ENCODE data around the gene ST3GAL3. TPM values are rescaled to one million over a fixed set of nuclear protein-coding genes. Genes with fewer than 3 reads are reported as not detected.

The ST3GAL3 gene
- total and polyA plus RNA-seq, 2 donors (not counting 3 experiments of a cell fraction or from before 2014, with no cell fraction given), result 14.3 to 35.8 TPM

DNA sequence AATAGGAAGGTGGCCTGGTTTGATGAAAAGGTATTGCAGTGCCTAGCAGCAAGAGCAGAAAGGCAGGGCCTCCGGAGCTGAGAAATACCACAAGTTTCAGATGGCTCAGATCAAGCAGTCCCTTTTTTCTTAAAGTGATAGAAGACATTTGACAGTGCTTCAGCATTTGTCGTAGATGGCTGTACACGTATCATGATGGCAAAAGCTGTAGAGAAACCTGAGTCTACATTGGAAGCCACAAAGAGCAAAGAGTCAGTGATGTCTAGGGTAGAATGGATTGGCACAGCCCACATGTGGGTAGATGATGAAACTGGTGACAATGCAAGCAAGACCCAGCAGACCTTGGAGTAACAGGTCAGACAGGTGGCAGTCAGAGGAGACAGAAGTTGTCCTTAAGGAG lies 124.9 kb downstream of the ST3GAL3 start:
- peaks cover 11% of the 10 kb centered on the region for H3K4me1 ChIP-seq (ENCODE audit: control insufficient read depth, extremely low read depth, insufficient read depth, low read length)
- H4K20me1 ChIP-seq (replicated peaks; ENCODE audit: control insufficient read depth, extremely low read depth, insufficient read depth, low read length), result no peaks in the 10 kb centered on the region
- dilution Hi-C loops (cut with MboI; ENCODE audit: extremely low pct_ligation_motif_present, low sequenced_read_pairs), result no loop called here
- no peak overlapping the region for H3K4me2 ChIP-seq (ENCODE audit: insufficient read depth, low read length)
- no peak overlapping the region for H3K4me3 ChIP-seq (replicated peaks in 1 of 3; ENCODE audit: insufficient read depth in 1 of 3, low read depth in 1 of 3, low read length in 3 of 3)
- POLR2A ChIA-PET, result no interaction called here
- H2AFZ ChIP-seq (ENCODE audit: low read depth, low read length), result no peak overlapping the region
- CTCF ChIA-PET, result interaction anchor here (0.9 to 1.3 kb wide), 2 partner anchors 69 to 103 kb away, joined by 3 read pairs; no protein-coding TSS in a partner anchor
- no peak overlapping the region for H3K9ac ChIP-seq (replicated peaks; ENCODE audit: extremely low read depth, insufficient read depth, low read length)
- H3K36me3 ChIP-seq (ENCODE audit: control insufficient read depth in 2 of 2, extremely low read depth in 1 of 2, insufficient read depth in 2 of 2, low read length in 2 of 2), result peaks cover 0 to 2% of the 10 kb centered on the region in 2 experiments
- intact Hi-C loops (cut with micrococcal nuclease), result no loop called here
- H3K27ac ChIP-seq (ENCODE audit: insufficient read depth, low read depth, low read length), result no peak overlapping the region
- TF ChIP-seq POLR2A (IDR thresholded peaks at IDR 0.05; ENCODE audit: low read depth, low read length), result no peak
- TF ChIP-seq, protein P1, sequence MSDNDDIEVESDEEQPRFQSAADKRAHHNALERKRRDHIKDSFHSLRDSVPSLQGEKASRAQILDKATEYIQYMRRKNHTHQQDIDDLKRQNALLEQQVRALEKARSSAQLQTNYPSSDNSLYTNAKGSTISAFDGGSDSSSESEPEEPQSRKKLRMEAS (IDR thresholded peaks at IDR 0.05; ENCODE audit: insufficient read depth, insufficient read length), result no peak
- no peak for TF ChIP-seq FOS (IDR thresholded peaks at IDR 0.05; ENCODE audit: borderline replicate concordance, insufficient read depth, low read length)
- no peak for TF ChIP-seq MYC (IDR thresholded peaks at IDR 0.05; ENCODE audit: low read depth, low read length)
- no peak for TF ChIP-seq JUN (IDR thresholded peaks at IDR 0.05; ENCODE audit: borderline replicate concordance, insufficient read depth, insufficient read length, low read depth)
- no peak for TF ChIP-seq EZH2 (IDR thresholded peaks at IDR 0.05; ENCODE audit: borderline replicate concordance, low read depth, low read length, severe bottlenecking)
- TF ChIP-seq GATA2 (IDR thresholded peaks at IDR 0.05; ENCODE audit: insufficient read depth, insufficient read length, low read depth, low read length), result no peak
- no peak for TF ChIP-seq POLR2AphosphoS5 (IDR thresholded peaks at IDR 0.05; ENCODE audit: insufficient read depth, low read depth, low read length)
- TF ChIP-seq, protein P2, sequence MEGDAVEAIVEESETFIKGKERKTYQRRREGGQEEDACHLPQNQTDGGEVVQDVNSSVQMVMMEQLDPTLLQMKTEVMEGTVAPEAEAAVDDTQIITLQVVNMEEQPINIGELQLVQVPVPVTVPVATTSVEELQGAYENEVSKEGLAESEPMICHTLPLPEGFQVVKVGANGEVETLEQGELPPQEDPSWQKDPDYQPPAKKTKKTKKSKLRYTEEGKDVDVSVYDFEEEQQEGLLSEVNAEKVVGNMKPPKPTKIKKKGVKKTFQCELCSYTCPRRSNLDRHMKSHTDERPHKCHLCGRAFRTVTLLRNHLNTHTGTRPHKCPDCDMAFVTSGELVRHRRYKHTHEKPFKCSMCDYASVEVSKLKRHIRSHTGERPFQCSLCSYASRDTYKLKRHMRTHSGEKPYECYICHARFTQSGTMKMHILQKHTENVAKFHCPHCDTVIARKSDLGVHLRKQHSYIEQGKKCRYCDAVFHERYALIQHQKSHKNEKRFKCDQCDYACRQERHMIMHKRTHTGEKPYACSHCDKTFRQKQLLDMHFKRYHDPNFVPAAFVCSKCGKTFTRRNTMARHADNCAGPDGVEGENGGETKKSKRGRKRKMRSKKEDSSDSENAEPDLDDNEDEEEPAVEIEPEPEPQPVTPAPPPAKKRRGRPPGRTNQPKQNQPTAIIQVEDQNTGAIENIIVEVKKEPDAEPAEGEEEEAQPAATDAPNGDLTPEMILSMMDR (IDR thresholded peaks at IDR 0.05; ENCODE audit: extremely low read depth in 1 of 2, insufficient read depth in 1 of 2, low read depth in 1 of 2, low read length in 2 of 2), result no peak
- no TSS peak for BruUV-seq (replicated peaks)
- no peaks in the 10 kb centered on the region for H3K9me3 ChIP-seq (replicated peaks; ENCODE audit: control insufficient read depth, insufficient read depth, low read length)
- no peaks in the 10 kb centered on the region for H3K9me1 ChIP-seq (replicated peaks; ENCODE audit: control insufficient read depth, extremely low read depth, insufficient read depth, low read length)
- FAIRE-seq (peak; percentile 57), DNase-seq (ENCODE audit: low read depth, low spot score) (no peak)
- H3K27me3 ChIP-seq (ENCODE audit: control insufficient read depth in 2 of 2, insufficient read depth in 2 of 2, low read length in 2 of 2), result no peaks in the 10 kb centered on the region
- no peaks in the 10 kb centered on the region for H3K79me2 ChIP-seq (ENCODE audit: control insufficient read depth, insufficient read depth, low read length)
